WERI-Rb-1 (cell line): Measurements from ENCODE around the gene GALK1.

ENCODE experiments used
- DNase-seq: peaks from one replicate; pipeline ENCODE4 v3.0.0-alpha.2; 2020
- H3K27ac ChIP-seq: fragments of 250-450 bp; sonication (Bioruptor Pico); 2 replicates; pipeline ENCODE4 v1.5.1; 2020; ENCODE audit warnings: mild to moderate bottlenecking, moderate library complexity
- H3K27me3 ChIP-seq: fragments of 250-450 bp; sonication (Bioruptor Pico); 2 replicates; pipeline ENCODE4 v1.5.1; 2021; ENCODE audit warnings: mild to moderate bottlenecking, low read depth, moderate library complexity; ENCODE audit not compliant: insufficient read depth, severe bottlenecking
- H3K36me3 ChIP-seq: fragments of 250-450 bp; sonication (Bioruptor Pico); 2 replicates; pipeline ENCODE4 v1.5.1; 2020; ENCODE audit warnings: mild to moderate bottlenecking, moderate library complexity
- H3K4me3 ChIP-seq: 2 replicates; pipeline ENCODE4 v1.5.1; 2011; ENCODE audit warnings: low read depth, mild to moderate bottlenecking, control low read depth, low read length
- H3K9me3 ChIP-seq: fragments of 250-450 bp; sonication (Bioruptor Pico); 2 replicates; pipeline ENCODE4 v1.5.1; 2021; ENCODE audit warnings: mild to moderate bottlenecking, moderate library complexity; ENCODE audit not compliant: severe bottlenecking
- CTCF ChIP-seq: IDR thresholded peaks from 2 replicates; pipeline ENCODE4 v1.5.1; 2011; ENCODE audit warnings: low read depth, mild to moderate bottlenecking, control low read depth, inconsistent platforms, low read length

The GALK1 gene

GRCh38 chr17:75758131-75758905 lies 6.7 kb downstream of the GALK1 start:
- Histone ChIP-seq H3K9me3 (no peaks in the 10 kb centered on the region), H3K27me3 (no peaks in the 10 kb centered on the region), H3K27ac (no peak overlapping the region), H3K4me3 (no peak overlapping the region), H3K36me3 (peaks cover 6% of the 10 kb centered on the region; the same call in 1 of the 2 replicates)
- DNase-seq, result peak; percentile 64
- peak; percentile 75 for TF ChIP-seq CTCF

GRCh38 chr17:75757086-75757681 lies 7.8 kb downstream of the GALK1 start:
- TF ChIP-seq CTCF, result no peak
- H3K27ac ChIP-seq, result no peak overlapping the region
- DNase-seq, result no peak

DNA sequence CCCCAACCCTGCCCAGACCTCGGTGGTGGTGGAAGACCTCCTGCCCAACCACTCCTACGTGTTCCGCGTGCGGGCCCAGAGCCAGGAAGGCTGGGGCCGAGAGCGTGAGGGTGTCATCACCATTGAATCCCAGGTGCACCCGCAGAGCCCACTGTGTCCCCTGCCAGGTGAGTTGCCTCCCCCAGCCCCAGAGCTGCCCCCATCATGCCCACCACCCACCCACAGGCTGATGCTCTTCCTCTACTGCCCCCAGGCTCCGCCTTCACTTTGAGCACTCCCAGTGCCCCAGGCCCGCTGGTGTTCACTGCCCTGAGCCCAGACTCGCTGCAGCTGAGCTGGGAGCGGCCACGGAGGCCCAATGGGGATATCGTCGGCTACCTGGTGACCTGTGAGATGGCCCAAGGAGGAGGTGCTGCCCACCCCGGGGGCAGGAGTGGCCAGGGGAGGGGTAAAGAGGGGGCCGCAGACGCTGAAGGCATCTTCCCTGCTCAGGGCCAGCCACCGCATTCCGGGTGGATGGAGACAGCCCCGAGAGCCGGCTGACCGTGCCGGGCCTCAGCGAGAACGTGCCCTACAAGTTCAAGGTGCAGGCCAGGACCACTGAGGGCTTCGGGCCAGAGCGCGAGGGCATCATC lies 8.4 kb downstream of the GALK1 start:
- DNase-seq, result no peak
- Histone ChIP-seq H3K4me3 (no peak overlapping the region), H3K27me3 (no peaks in the 10 kb centered on the region), H3K27ac (no peak overlapping the region), H3K36me3 (peaks cover 6% of the 10 kb centered on the region; the same call in 1 of the 2 replicates), H3K9me3 (no peaks in the 10 kb centered on the region)
- TF ChIP-seq CTCF, result no peak

More at GRCh38 chr17:75757086-75757681, 7.8 kb downstream of the GALK1 start:
- H3K9me3 ChIP-seq, result no peaks in the 10 kb centered on the region
- H3K4me3 ChIP-seq, result no peak overlapping the region
- no peaks in the 10 kb centered on the region for H3K27me3 ChIP-seq
- peaks cover 6% of the 10 kb centered on the region; the same call in 1 of the 2 replicates for H3K36me3 ChIP-seq

- DNase-seq, result no peak
- no peak overlapping the region for H3K4me3 ChIP-seq
- TF ChIP-seq CTCF, result no peak
- H3K9me3 ChIP-seq, result no peaks in the 10 kb centered on the region
- H3K36me3 ChIP-seq, result peaks cover 6% of the 10 kb centered on the region; the same call in 1 of the 2 replicates
- no peaks in the 10 kb centered on the region for H3K27me3 ChIP-seq
- H3K27ac ChIP-seq, result no peak overlapping the region
These were observed 9.0 kb downstream of the GALK1 start for GRCh38 chr17:75755990-75756389.

DNA sequence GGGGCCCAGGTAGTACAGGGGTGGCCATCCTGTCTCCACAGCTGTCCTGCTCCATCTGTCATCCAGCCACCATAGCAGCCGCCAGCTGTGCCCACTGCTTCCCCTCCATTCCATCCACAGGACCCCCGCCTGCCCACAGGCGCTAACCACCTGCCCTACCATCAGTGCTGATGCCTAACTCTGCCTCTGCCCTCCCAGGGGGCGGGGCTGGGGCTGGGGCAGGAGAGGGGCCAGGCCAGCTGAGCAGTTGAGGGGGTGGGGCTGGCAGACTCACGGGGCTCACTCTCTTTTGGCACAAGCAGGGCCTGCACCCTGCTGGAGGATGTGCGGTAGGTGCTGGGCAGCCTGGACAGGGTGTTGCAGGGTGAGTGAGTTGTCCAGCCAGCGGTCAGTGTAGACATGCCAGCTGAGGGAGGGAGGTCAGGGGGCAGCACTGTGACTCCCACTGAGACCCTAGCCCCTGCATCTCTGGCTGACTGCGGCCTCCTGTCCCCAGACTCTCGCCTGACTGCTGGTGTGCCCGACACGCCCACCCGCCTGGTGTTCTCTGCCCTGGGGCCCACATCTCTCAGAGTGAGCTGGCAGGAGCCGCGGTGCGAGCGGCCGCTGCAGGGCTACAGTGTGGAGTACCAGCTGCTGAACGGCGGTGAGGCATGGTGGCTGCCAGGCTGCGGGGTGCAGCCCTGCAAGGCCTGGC lies 9.6 kb downstream of the GALK1 start:
- DNase-seq, result no peak
- H3K4me3 ChIP-seq, result no peak overlapping the region
- peaks cover 6% of the 10 kb centered on the region; the same call in 1 of the 2 replicates for H3K36me3 ChIP-seq
- H3K27me3 ChIP-seq, result no peaks in the 10 kb centered on the region
- H3K9me3 ChIP-seq, result no peaks in the 10 kb centered on the region
- 0 out of 2 replicates have a peak, but pooled peaks have one; percentile 24 for TF ChIP-seq CTCF
- peak overlapping the region; percentile 86 for H3K27ac ChIP-seq
